Breast epithelium (tissue), 4 donors: ENCODE measurements around the gene LILRA6. TPM values are rescaled to one million over a fixed set of nuclear protein-coding genes. Genes with fewer than 3 reads are reported as not detected.
"Not testable (repeated sequence)": the region's sequence is repeated elsewhere in the genome, so short reads cannot be mapped to it uniquely, and the experiment has no call there.

Experiments
- DNase-seq, 2 donors: peaks; one replicate each; pipeline ENCODE4 v3.0.0-alpha.2; 2019; ENCODE audit warnings: low spot score in 2 of 2
- H3K27ac ChIP-seq, 2 donors: fragments of 200-600 bp; sonication (generic) in 1 of 2; one replicate each; pipeline ENCODE4 v1.5.1; 2016 to 2019; ENCODE audit warnings: mild to moderate bottlenecking in 1 of 2
- H3K27me3 ChIP-seq, 2 donors: fragments of 200-600 bp; sonication (generic) in 1 of 2; one replicate each; pipeline versions ENCODE4 v1.5.1 to v1.6.0; 2017 to 2019; ENCODE audit warnings: control low read depth in 1 of 2, mild to moderate bottlenecking in 1 of 2
- H3K36me3 ChIP-seq: fragments of 200-600 bp; one replicate; pipeline ENCODE4 v1.5.1; 2019
- H3K4me1 ChIP-seq, 2 donors: fragments of 200-600 bp; sonication (generic); one replicate each; pipeline ENCODE4 v1.5.1; 2016 to 2019; ENCODE audit warnings: control low read depth in 1 of 2
- H3K4me3 ChIP-seq, 3 donors: fragments of 200-600 bp; sonication (generic); 1 replicate in 2 of 3; 2 replicates in 1 of 3; pipeline ENCODE4 v1.5.1; 2016 to 2019; ENCODE audit warnings: mild to moderate bottlenecking in 3 of 3, moderate library complexity in 2 of 3
- H3K9me3 ChIP-seq, 2 donors: fragments of 200-600 bp; sonication (generic) in 1 of 2; one replicate each; pipeline ENCODE4 v1.5.1; 2016 to 2019; ENCODE audit warnings: control low read depth in 1 of 2
- POLR2A ChIP-seq: fragments of 450-650 bp; IDR thresholded peaks from one replicate; pipeline ENCODE4 v1.6.1; 2016; ENCODE audit warnings: antibody characterized with exemption, mild to moderate bottlenecking, moderate library complexity
- POLR2AphosphoS5 ChIP-seq, 3 donors: sonication (generic); formaldehyde crosslinking; IDR thresholded peaks; one replicate each; pipeline ENCODE4 v1.6.1; 2017; ENCODE audit warnings: antibody characterized with exemption in 3 of 3
- intact Hi-C: fragments of 100-400 bp; cut with DNase I; formaldehyde crosslinking; loops from one replicate; pipeline ENCODE4 v1.15.1; 2023; ENCODE audit warnings: low total_unique reads
- total RNA-seq, 3 donors: library from RNA; depleted of rRNA; stranded (reverse); fragments of >200 nt; gene quantifications; one replicate each; pipeline ENCODE4 v1.1.0, GENCODE V29; 2016
- TF ChIP-seq, protein P1 (sequence below), 3 donors: fragments of 450-650 bp; IDR thresholded peaks; one replicate each; pipeline ENCODE4 v1.5.1; 2016 to 2017; ENCODE audit warnings: antibody characterized with exemption in 3 of 3, mild to moderate bottlenecking in 3 of 3, moderate library complexity in 3 of 3

Gene LILRA6
- total RNA-seq, 3 donors from 2014 or later, result 1.3 to 2.9 (median 1.8) TPM

DNA sequence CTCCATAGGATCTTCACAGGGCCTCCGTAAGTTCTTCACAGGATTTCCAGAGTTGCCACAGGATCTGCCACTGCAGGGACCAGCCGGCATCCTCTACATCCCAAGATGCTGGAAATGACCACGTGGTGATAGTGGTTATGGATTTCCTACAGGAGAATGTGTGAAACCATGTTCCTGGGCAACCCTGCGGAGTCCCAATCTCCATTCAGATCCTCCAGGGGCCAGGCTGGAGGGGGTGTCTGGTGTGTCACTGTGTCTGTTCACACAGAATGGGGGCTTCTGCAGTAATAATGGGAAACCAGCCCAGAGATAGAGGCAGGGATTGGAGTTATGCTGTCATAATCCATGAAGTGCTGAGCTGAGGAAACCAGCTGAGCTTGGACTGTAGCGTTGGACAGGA is 8.6 kb downstream of the LILRA6 start:
- intact Hi-C loops, result loop anchor here (1.0 to 10.0 kb wide), 2 partner anchors 26 to 59 kb away; partner anchors contain the start of gene TMC4
- no peak for DNase-seq
- H3K4me1 ChIP-seq, result no peaks in the 10 kb centered on the region
- TF ChIP-seq POLR2AphosphoS5 (IDR thresholded peaks at IDR 0.05), result no peak
- TF ChIP-seq POLR2A, result no peak
- TF ChIP-seq, protein P1, sequence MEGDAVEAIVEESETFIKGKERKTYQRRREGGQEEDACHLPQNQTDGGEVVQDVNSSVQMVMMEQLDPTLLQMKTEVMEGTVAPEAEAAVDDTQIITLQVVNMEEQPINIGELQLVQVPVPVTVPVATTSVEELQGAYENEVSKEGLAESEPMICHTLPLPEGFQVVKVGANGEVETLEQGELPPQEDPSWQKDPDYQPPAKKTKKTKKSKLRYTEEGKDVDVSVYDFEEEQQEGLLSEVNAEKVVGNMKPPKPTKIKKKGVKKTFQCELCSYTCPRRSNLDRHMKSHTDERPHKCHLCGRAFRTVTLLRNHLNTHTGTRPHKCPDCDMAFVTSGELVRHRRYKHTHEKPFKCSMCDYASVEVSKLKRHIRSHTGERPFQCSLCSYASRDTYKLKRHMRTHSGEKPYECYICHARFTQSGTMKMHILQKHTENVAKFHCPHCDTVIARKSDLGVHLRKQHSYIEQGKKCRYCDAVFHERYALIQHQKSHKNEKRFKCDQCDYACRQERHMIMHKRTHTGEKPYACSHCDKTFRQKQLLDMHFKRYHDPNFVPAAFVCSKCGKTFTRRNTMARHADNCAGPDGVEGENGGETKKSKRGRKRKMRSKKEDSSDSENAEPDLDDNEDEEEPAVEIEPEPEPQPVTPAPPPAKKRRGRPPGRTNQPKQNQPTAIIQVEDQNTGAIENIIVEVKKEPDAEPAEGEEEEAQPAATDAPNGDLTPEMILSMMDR (IDR thresholded peaks at IDR 0.05), result no peak
- H3K36me3 ChIP-seq, result no peaks in the 10 kb centered on the region
- peaks cover 0 to 8% of the 10 kb centered on the region in 2 donors for H3K9me3 ChIP-seq
- no peak overlapping the region for H3K4me3 ChIP-seq
- peaks cover 0 to 16% of the 10 kb centered on the region in 2 donors for H3K27me3 ChIP-seq
- H3K27ac ChIP-seq, result no peak overlapping the region

DNA sequence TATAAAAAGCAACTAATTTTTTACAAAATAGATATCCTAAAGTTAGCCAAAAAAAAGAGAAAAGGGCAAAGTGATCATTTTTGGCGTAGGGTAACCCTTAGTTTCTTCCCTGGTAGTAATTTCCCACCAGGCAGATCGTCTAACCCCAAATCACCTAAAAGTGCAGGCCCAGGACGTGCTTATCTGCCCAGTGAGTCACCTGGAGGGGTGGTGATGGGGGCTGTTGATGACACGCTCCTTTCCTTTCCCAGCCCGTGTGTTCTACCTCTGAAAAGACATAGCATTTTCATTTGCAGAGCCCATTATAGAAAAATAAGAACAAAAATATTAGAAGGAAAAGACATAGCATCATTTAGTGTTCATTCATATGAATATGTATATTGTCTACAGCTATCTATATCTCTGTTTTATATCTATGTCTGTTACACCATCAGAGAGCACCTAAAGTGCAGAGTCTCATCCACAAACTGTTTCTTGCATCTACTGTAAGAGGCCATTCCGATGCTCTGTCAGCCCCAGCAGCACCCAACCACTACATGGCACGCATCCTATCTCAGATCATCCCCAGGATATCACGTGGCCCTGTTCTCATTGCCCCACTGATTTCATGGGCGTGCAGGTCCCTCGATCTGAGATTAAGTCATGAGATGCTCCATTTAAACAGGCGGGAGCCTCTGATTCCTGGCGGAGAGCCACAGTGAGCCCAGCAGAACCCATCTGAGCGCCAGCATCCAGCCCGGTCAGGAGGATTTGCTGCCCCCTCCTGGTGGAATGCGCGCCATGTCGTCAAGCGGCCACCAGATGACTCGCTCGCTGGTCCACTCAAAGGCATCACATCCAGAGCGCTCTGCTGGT is 11.3 kb downstream of the LILRA6 start:
- Histone ChIP-seq H3K36me3 (no peaks in the 10 kb centered on the region), H3K27me3 (peaks cover 0 to 14% of the 10 kb centered on the region in 2 donors), H3K27ac (no peak overlapping the region), H3K4me3 (no peak overlapping the region), H3K9me3 (peaks cover 0 to 8% of the 10 kb centered on the region in 2 donors), H3K4me1 (no peaks in the 10 kb centered on the region)
- TF ChIP-seq POLR2A (no peak), POLR2AphosphoS5 (IDR thresholded peaks at IDR 0.05) (peak in 1 of 3 donors; percentile 37)
- TF ChIP-seq, protein P1 (IDR thresholded peaks at IDR 0.05), result peak; percentile 50 to 85 (median 85)
- peak; percentile 60 to 80 for DNase-seq
- intact Hi-C loops, result loop anchor here (10.0 kb wide), 1 partner anchor 57 kb away; the partner anchor contains the start of gene TMC4

DNA sequence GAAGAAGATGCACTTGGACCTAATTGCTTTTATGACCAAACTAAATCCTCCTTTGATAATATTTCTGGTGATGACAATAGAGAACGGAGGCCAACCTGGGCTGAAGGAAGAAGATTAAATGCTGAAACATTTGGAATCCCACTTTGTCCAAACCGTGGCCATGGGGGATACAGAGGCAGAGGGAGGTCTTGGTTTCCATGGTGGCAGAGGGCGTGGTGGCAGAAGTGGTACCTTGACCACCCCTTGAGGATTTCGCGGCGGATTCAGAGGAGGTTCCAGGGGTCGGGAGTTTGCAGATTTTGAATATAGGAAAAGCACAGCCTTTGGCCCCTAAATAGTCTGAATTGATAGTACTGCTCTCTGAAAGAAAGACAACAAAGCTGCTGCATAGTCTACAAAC is 12.6 kb downstream of the LILRA6 start:
- intact Hi-C loops, result loop anchor here (10.0 kb wide), 1 partner anchor 55 kb away; the partner anchor contains the start of gene TMC4
- H3K4me3 ChIP-seq, result no peak overlapping the region

DNA sequence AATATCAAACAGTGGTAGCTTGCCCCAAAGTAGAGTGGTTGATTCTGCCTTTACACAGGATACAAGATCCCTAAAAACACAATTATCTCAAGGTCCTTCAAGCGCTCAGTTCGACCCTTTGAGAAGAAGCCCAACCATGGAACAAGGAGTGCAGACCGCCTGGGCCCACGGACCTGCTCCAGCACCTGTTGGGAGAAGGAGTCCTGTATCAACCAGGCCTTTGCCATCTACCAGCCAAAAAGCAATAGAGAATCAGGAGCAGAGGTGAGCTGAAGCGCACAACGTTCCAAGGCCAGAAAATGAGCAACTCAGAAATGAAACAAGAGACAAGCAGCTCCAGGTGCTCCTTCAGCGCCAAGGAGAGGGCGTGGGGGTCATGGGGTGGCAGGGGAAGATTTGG is 13.4 kb downstream of the LILRA6 start:
- Histone ChIP-seq H3K27ac (no peak overlapping the region), H3K9me3 (no peaks in the 10 kb centered on the region), H3K4me3 (no peak overlapping the region), H3K27me3 (peaks cover 0 to 14% of the 10 kb centered on the region in 2 donors), H3K36me3 (no peaks in the 10 kb centered on the region), H3K4me1 (no peaks in the 10 kb centered on the region)
- intact Hi-C loops, result no loop called here
- TF ChIP-seq POLR2AphosphoS5 (IDR thresholded peaks at IDR 0.05) (no peak), POLR2A (no peak)
- TF ChIP-seq, protein P1 (IDR thresholded peaks at IDR 0.05), result no peak
- DNase-seq, result no peak

More for the DNA sequence above, 12.6 kb downstream of the LILRA6 start:
- no peak for DNase-seq
- H3K4me1 ChIP-seq, result no peaks in the 10 kb centered on the region
- H3K27ac ChIP-seq, result no peak overlapping the region
- H3K27me3 ChIP-seq, result peaks cover 0 to 14% of the 10 kb centered on the region in 2 donors
- H3K36me3 ChIP-seq, result no peaks in the 10 kb centered on the region
- H3K9me3 ChIP-seq, result peaks cover 0 to 5% of the 10 kb centered on the region in 2 donors
- no peak for TF ChIP-seq POLR2A
- TF ChIP-seq, protein P1 (IDR thresholded peaks at IDR 0.05), result no peak
- no peak for TF ChIP-seq POLR2AphosphoS5 (IDR thresholded peaks at IDR 0.05)

DNA sequence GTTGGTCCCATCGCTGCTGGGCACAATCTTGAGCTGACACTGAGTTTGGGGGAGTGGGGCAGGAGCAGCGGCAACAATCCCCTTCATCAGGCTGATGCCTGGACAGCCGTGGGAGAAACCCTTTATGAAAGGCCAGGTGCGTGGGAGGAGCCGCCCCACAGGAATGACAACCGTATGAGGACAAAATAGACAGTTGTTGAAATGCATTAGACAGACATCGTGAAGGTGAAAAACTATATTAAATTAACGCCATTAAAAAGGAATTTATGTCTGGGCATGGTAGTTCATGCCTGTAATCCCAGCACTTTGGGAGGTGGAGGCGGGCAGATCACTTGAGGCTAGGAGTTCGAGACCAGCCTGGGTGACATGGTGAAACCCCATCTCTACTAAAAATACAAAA is 18.0 kb downstream of the LILRA6 start:
- H3K4me3 ChIP-seq, H3K4me1 ChIP-seq, DNase-seq, intact Hi-C loops, H3K9me3 ChIP-seq, H3K27me3 ChIP-seq, H3K36me3 ChIP-seq, H3K27ac ChIP-seq: not testable (repeated sequence)

DNA sequence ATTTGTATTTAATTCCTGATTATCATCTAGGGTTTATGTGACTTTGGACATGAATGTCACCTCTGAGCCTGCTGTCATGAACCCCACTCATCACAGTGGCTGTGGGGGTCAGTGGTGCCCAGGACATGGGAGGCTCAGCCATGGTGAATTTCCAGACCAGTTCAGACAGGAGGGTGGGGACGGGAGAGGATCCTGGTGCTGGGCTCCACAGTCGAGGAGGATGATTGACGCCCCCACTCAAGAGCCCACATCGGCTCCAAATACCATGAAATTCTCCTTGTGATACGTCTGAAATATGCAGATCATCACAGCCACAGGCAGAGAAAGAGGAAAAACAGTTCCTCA is 18.7 kb downstream of the LILRA6 start:
- H3K4me3 ChIP-seq, H3K27ac ChIP-seq, H3K9me3 ChIP-seq, H3K27me3 ChIP-seq, intact Hi-C loops, H3K4me1 ChIP-seq, H3K36me3 ChIP-seq, DNase-seq: not testable (repeated sequence)

DNA sequence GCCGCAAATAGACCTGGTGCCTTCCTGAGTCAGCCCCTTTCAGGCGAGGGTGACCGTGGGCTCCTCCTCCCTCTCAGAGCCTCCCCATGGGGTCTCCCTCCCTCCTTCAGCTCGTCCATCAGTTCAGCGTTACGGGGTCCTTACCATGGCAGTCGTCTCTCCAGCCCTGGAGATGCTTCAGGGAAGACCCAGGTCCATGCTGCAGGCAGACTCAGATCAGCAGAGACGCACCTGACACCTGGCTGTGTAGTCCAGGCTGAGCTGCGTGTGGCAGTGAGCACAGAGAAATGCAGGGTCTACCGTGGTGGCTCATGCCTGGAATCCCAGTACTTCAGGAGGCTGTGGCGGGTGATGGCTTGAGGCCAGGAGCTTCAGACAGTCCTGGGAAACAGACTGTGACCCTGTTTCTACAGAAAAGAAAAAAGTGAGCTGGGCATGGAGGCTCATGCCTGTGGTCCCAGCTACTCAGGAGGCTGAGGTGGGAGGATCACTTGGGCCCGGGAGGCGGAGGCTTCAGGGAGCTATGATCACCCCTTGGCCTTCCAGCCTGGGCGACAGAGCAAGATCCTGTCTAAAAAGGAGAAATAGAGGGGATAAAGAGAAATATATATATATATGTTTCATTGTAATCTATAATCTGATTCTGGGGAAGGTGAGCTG is 19.2 kb downstream of the LILRA6 start:
- H3K9me3 ChIP-seq, DNase-seq, H3K4me3 ChIP-seq, H3K27me3 ChIP-seq, H3K27ac ChIP-seq, H3K36me3 ChIP-seq, intact Hi-C loops, H3K4me1 ChIP-seq: not testable (repeated sequence)

DNA sequence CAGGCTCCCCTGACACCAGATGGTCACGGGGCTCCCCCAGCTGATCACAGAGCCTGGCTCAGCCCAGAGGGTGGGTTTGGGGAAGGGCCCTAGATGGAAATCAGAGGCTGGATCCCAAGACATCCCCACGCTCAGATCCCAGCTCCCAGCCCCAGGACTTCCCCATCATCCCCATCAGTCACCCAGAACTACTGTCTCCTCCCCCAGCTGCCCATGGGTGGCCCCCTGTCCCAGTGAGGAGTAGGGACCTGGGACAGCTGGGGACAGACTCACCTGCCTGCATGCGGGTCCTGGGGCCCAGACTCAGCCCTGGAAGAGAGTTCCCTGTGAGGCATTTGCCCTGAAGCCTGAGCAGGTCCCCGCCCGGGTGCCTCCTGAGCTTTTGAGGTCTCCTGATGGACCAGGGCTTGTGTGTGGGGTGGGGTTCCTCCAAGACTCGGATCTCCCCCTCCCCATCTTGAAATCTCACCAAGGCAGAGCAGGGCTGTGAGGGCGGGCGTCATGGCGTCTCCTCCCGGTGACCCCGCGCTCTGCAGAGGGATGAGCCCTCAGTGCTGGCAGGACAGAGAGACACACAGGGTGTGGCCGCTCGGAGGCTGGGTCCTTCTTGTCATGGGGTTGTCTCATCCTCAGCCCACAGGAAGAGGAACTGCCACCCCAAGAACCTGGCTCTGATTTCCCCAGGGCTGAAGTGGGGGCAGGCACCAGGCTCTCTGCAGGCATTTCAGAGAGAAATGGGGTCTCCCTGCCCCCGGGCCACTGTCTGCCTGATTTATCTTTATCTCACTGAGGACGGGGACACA is 19.9 kb downstream of the LILRA6 start, which contains the start of gene LILRB3:
LILRB3 (minus strand) TSS at position 534 of the 803 bp plus-strand sequence; CDS start at position 503, 31 bp downstream.
- H3K27me3 ChIP-seq, H3K36me3 ChIP-seq, DNase-seq, H3K27ac ChIP-seq, intact Hi-C loops, H3K4me1 ChIP-seq, H3K9me3 ChIP-seq: not testable (repeated sequence)
- H3K4me3 ChIP-seq, result peak within 1 kb of the TSS in 2 of 3 donors; percentile 19 to 25
